Urothelium cell line (cell line): Measurements from ENCODE around the gene GPR84.

Experiments
- DNase-seq: peaks from one replicate; pipeline ENCODE4 v3.0.0; 2011; ENCODE audit warnings: low spot score, mixed read lengths
- FAIRE-seq: peaks from 2 replicates; lab custom pipeline; 2011; peaks lifted over from hg19 to GRCh38; lab: Jason Lieb, UNC

Gene GPR84

DNA sequence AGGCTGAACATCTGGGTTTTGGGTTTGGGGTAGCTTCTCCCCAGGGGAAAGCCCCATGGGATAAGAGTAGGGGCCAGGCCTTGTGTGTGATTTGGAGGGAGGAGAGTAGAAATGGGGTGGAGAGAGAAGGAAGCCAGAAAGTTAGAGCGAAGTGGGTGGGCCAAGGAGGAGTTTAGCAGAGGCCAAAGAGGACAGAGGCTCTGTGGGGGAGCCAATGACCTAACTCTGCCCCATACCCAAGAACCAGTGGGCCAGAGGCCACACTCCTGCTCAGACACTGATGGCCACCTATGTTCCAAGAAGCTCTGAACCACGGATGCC, 10.9 kb upstream of the GPR84 start:
- FAIRE-seq (no peak), DNase-seq (no peak)

DNA sequence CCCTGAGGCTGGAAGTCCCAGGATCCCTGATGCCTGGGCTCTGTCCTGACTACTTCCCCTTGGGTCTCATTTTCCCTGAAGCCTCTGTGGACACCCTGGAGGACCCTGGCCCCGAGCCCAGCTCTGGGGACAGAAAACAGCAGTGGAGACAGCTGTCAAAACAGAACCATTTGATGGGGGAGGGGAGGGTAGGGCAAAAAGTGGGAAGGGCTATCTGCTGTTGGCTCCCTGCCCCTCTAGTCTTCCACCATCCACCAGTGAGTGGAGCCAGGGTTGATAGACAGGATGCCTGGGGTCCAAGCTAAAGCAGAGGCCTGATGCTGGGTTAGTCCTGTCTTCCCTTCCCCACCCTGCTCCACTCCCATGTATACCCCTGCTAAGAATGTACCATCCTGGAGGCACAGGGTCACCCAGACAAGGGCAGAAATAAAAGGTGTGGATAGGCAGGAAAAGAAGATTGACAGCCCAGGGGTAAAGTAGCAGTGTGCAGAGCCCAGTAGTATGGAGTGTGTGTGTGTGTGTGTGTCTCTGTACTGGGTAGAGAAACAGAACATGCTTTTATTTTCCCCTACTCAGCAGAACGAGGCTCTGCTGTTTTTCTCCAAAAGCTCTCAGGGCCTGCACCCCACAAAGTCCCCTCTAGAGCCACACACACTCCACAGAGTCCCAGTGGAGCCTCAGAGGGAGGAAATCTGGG, 10.4 kb upstream of the GPR84 start:
- no peak for FAIRE-seq
- no peak for DNase-seq

DNA sequence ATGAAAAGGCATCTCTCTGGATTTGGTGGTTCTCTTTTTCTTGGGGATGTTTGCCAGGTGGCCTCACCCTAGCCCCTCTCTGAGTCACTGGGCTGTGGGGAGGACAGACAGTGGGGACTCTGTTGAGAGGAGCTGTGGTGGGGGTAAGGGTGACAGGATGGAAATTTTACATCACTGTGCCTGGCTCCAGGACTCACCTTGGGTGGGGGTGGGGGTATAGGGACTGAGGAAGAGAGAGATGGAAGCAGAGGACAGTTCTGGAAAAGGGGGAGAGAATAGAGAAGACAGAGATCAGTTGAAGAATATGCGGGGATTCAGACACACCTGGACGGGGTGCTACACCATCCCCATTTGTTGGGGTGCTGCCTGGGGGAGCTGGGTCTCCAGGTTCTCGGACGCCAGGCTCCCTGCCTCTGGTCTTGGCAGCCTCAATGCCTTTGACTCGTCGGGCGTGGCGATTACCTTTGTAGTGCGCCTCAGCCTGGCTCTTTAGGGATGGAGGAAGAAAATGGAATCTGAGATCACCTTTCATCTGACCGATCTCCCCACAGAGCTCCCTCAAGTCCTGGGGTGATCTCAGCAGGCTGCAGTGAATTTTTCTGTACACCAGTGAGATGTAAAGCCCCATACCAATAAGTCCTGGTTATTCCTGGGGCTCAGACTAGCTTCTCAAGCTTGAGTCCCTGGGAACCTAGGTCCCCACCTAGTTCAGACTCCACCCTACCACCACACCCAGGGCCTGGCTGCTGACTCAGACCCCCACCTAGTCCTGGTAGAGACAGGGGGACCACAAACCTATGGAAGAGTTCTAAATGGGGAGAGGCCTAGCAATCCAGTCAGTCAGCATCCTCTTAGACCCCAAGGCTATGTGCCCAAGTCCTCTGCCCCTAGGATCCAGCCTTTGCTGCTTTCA, 9.6 kb upstream of the GPR84 start:
- DNase-seq, result peak; percentile 63
- FAIRE-seq, result no peak

DNA sequence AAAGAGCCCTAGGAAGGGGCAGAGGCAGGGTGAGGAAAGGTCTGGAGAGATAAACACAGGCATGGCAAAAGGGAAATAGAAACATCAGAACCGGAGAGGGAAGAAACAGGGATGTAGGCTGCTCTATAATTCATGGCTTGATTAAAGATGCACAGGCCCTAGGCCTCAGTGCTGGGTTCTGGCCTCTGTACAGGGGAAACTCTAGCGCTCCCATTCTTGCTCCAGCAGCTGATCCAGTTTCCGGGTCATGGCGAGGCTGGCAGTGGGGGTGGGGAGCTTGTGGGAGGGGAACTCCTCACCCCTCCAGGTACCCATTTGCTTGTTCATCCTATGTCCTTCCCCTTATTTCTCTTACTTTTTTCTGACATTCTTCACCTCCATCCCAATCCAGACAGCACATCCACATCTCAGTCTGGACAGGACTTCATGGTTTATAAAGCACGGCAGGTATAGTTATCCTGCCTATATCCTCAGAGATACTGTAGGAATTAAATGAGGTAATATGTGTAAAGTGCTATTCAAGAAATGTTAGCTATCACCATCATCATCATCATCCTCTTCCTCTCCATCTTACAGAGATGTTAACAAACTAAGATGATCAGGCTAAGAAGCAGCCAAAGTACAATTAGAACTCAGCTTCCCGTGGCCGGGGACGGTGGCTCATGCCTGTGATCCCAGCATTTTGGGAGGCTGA, 8.0 kb upstream of the GPR84 start:
- no peak for FAIRE-seq
- no peak for DNase-seq

DNA sequence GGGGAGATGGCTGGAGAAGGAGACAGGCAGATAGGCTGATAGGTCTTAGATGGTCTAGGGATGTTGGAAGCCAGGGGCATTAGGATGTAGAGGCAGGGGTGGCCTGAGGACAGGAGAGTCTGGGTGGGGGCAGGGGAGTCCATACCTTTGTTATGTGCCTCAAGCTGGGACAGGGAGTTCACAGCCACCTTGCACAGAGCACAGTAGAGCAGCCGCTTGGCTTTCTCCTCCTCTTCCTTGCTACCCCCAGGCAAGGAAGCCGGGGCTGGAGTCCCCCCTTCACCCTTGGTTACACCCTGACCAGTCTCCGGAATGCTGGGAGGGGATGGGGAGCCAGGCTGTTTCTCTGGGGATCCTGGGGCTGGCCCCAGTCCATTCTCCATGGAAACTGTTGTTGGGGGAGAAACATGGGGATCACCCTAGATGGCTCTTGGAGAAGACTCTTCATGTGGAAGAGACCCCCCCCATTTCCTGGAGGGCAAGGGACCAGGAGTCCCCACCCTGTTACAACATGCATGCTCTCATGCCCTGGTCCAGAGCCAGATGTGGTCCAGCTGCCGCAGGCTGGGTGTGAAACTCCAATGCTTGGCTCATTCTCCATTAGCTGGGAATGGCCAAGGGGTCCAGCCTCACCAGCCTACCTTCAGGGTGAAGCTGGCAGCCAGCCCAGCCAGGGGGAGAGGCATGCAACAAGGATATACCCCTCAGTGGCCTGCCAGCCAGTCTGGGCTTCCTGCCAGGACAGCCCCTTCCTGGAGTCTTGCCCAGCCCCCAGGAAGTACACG, 7.2 kb upstream of the GPR84 start:
- FAIRE-seq (no peak), DNase-seq (no peak)

DNA sequence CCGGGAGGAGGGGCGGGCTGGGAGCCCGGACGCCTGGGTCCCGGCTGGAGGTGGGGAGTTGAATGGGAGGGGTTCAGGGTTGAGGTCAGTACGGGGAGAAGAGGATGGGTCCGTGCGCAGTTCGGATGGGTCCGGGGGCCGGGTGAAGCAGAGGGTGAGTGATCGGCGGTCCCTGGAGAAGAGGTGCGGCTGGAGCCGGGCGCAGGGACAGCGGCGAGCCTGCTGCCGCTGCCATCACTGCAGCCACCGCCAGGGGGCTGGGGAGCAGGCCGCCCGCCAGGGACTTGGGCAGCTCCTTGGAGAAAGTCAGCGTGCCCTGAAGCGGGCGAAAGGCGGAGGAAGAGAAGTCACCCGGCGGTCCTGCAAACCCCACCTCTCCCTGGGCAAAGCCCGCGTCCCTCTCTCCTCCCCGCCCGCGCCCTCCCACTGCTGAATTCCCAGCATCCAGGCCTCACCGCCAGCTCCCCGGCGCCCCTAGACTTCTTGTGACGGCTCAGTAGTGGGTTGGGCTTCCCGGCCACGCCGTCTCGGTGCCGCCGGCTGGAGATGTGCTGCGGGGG, 6.0 kb upstream of the GPR84 start:
- FAIRE-seq, result no peak
- no peak for DNase-seq

DNA sequence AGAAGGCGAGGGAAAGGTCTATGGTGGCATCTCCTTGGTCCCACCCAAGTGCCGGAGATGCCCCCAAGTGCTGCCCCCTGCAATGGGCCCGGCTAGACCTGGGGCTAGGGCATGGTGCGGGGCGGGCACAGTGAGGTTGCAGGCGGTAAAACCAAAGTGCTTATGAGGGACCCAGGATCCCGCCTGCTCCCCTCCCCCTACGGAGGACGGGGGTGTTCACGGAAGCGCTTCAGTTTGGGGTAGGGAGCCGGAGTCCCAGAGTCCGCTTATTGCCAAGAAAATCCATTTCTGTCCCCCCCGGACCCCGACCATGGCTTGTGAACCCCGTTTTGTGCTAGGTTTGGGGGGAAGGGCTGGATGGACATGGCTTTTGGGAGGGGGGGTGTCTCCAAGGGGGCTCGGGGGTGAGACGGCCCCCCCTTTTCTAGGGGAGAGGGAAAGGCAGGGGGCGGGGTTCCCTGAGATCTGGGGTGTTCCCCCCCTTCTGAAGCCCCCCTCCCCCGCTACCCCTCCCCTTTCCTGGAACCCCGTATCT, 5.4 kb upstream of the GPR84 start:
- FAIRE-seq, result no peak

DNA sequence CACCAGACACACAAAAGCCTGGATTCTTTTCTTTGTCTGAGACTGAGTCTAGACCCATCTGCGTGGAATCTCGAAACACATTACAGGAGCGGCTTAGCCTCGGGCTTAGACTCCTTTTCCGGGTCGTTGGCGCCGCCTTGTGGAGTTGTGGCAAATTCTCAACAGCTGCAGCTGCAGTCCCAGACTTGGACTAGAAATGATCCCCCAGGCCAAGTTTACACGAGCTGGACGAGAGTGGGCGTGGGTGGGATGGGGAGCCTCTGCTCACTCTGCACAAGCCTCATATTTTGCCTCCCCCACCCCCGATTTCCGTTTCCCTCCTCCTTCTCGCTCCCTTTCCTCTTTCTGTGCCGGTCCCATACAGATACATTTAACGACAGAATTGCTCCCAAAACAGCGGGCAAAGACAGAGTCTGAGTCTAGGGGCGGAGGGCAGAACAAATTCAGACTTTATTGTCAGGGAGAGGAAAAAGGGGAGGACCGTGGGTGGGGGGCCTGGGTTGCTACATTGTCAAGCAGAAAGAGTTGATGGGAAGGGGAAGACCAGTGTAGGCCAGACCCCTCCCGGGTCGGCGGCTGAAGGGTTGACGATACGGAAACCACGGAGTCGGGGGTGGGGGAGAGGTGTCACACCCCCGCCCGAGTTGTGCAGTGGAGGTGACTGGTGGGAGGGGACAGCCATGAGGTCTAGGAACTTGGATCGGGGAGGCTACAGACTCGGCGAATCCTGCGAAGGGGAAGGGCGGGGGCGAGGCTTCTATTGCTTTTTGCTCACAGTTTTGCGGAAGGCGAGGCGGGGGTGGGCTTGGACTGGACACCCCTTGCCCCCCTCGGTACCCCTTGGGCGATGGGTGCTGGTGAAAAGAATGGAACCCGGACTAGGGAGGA, 4.7 kb upstream of the GPR84 start:
- FAIRE-seq, result no peak
- DNase-seq, result peak; percentile 79

More for the DNA sequence above, 5.4 kb upstream of the GPR84 start:
- no peak for DNase-seq

DNA sequence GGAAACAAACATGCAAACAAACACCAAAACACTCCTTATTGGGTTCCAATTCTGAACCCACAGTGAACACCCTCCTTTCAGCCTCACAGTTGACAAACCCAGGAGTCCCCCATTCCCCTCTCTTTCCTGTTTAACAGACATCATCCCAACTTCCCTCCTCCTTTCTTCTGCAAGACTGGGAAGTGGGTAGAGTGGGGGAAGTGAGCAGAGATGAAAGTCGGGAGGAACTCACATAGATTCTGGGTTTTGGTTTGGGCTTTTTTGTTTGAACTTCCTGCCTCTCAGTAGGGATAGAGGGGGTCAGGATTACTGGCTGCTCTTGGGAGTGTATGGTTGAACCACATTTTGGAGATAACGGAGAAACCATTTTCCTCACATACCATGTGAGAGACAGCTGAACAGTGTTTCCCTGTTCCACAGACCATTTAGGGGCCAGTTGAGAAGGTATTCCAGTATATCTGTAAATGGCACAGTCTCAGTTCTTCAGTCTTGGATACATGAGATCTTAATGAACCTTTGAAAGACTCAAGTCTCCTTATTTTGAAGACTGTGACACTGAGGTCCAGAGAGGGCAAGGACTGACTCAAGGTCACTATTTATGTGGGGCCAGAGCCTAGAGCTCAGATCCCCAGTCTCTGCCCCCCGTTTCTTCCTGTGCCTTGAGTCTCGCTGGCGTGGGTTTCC, 3.9 kb upstream of the GPR84 start:
- DNase-seq (no peak), FAIRE-seq (no peak)

DNA sequence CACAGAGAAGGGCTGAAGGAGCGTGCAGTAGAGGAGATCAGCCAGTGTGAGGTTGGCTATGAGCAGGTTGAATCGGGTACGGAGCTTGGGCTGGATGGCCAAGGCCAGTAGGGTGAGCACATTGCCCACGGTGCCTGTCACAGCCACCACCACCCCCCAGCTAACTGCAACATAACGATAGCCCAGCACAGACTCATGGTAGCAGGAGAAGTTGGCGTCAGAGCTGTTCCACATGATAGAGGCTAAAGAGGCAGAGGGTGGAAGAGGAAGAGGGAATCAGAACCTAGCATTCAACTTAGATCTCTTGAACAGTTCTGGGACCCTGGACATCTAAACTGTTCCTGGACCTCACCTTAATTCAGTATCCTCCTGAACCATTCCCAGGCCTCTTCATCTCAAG, 668 bp downstream of the GPR84 start:
- no peak for DNase-seq
- no peak for FAIRE-seq

DNA sequence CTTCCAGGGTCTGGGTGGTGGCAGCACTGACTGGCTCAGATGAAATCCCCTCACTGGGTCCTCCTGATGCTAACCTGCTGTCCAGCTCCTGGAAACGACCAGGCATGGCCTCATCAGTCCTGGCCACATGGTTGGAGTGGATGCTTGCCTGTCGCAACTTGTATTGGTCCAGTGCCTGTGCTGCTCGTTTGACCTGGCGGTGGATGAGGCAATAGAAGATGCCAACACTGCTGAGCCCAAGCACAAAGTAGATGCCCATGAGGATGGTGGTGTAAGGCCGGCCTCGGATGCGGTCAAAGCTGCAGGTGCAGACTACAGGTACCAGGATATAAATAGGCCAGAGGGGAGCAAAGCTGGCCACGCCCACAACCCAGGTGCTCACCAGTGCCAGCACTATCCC, 1.2 kb downstream of the GPR84 start:
- DNase-seq, result no peak

DNA sequence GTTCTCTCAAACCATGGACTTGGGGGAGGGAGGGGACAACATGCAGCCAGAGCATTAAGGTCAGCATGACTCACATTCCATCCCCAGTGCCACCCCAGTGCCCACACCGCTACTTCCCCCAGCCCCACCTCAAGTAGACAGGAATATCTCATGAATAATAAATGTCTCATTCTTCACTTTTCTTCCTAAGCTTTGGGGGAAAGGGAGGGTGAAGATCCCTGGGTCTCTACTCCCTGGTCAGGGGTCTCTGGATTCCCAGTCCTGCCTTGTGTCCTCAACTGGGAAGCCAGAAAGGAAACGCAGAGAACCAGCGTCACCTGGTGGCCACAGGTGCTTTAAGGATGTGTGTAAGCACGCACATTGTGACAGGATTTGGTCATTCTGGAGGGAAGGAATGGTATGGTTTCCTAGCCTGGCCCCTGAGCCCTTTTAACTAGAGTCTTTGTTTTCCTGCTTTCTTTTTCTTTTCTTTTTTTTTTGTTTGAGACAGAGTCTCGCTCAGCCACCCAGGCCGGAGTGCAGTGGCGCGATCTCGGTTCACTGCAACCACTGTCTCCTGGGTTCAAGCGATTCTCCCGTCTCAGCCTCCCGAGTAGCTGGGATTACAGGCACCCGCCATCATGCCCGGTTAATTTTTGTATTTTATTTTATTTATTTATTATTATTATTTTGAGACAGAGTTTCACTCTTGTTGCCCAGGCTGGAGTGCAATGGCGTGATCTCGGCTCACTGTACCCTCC, 3.4 kb downstream of the GPR84 start:
- peak; percentile 68 for DNase-seq
- FAIRE-seq, result no peak

More for the DNA sequence above, 1.2 kb downstream of the GPR84 start:
- FAIRE-seq, result no peak

DNA sequence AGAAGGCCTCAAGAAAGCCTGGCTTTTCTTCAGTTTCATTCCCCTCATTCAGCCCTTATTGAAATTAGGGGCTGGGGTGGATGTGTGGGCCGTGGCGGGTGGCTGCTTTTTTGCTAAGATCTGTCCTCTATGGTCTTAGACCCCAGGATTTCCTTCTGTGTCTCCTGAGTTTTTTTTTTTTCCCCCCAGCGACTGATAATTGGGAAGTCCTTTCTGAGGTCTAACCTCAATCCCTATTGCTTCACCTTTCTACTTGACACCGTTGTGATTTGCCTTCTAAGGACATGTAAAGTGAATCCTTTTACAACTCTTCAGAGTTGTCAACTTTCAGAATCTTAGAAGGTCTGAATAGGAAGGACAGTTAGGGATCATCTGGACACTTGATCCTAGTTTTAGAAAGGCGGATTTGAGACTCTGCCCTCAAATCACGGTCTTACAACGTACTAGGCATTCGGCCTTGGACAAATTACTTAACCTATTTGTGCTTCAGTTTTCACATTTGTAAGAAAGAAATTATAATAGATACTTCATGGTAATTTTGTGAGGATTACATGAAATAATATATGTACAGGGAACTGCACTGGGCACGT, 4.4 kb downstream of the GPR84 start:
- DNase-seq (no peak), FAIRE-seq (no peak)

DNA sequence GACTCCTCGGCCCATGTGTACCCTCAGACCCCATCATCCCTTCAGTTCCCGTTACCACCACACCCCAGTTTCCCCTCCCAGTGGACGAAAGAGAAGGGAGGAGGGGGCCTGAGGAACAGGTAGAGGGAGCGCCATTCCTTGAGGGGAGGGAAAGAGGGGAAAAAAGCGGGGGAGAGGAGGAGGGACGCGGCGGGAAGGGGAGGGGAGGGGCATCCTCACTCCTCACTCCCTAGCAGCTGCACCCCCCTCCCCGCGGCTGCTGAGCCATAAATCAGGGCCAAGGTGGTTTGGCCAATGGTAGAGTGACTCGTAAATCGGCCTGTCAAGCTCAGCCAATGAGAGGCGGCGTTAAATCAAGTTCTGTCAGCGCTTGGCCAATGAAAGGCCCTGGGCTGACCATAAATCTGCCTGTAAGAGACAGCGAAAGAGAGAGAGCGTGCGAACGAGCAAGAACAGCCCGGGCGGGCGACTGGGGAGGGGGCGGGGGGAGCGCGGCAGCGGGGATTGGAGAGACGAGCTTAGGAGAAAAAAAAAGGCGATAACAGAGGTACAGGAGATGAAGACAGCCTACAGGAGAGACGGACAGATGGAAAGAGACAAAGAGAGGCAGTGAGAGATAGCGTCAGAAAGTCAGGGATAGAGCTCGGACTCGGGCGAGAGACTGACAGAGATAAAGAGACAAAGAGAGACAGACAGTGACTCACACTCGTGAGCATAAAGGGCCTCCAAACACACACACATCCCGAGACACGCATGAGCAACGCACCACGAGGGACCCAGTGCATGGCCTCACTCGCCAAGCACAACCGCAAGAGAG, 5.1 kb downstream of the GPR84 start:
- DNase-seq (peak; percentile 97), FAIRE-seq (peak; percentile 56)

DNA sequence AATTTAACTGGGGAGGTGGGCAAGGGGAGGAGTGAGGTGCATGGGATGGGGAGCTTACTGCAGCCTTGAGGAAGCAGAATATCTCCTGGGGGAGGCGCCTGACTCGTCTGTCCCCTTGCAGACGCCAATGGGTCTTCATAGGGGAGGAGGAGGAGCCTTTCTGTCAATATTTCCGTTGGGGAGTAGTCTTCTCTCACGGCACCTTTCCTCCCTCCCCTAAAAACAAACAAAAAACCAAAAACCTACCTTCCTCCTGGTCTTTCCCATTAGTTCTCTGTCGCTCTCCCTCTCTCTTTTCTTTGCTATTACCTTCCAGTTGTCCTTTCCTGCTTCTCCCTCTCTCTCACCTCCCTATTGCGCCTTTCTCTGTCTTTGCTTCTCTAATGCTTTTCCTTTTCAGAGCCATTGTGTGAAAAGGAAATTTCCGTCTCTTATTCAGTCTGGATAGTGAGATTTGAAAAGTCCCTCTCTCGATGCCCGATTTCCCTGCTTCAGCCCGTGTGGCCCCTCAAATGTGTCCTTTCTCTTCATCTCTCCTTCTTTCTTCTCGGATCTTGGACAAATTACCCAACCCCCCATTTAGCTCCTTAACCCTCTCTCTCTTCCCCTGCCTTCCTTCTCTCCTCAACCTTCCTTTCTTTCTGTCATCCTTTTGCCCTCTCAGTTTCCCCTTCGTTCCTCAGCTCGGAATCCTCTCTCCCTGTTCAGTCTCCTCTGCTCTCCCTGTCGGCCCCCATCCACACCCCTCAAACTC, 5.9 kb downstream of the GPR84 start:
- DNase-seq (peak; percentile 60), FAIRE-seq (no peak)

DNA sequence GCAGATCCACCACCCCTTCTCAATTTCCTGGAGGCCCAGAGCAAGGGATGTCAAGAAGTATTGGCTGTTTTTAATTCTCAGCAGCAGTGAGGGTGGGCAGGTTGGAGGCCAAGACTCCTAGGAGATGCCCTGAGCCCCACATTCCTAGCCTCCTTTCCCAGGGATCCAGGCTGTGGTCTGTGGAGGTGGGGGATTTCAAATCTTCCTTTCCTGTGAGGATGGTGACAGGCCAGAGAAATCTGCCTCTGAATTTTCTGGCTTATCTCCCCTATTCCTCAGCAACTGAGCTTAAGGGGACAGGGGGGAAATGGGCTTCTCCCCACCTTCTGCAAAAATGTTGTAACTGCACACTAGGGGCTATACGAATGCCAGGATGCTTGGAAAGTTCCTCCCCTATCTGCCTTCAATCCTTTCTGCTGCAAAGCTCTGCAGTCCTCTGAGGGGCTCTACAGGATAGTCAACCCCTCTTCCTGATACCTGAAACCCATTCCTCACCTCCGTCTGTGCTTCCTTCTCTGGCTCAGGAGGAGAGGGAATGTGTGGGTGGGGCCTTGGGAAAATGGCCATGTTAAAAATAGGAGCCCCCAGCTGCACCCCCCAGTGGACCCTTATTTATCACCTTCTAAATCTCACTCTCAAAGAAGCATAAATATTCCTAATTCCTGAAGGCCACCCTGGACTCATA, 6.6 kb downstream of the GPR84 start:
- FAIRE-seq, result no peak
- no peak for DNase-seq
